HuH-7 (cell line): ENCODE measurements around the gene GIMD1.

Experiments used
- DNase-seq: peaks from one replicate; pipeline ENCODE4 v3.0.0; 2011; ENCODE audit warnings: low spot score

The GIMD1 gene

GRCh38 chr4:106314960-106315359, 53.6 kb downstream of the GIMD1 start:
- no peak for DNase-seq

- no peak for DNase-seq
Measured at GRCh38 chr4:106312997-106313522, 55.5 kb downstream of the GIMD1 start.

- no peak for DNase-seq
Measured at GRCh38 chr4:106312377-106312776, 56.2 kb downstream of the GIMD1 start.
